DOHH2 (cell line): ENCODE data around the gene PMAIP1.

Experiments
- EZH2phosphoT487 ChIP-seq: fragments of 200-600 bp; sonication (generic); IDR thresholded peaks from 2 replicates; pipeline ENCODE4 v1.6.1; 2017; ENCODE audit warnings: borderline replicate concordance, mild to moderate bottlenecking, antibody characterized with exemption, low read length, moderate library complexity, mixed read lengths
- TF ChIP-seq, protein P1 (sequence below): fragments of 200-600 bp; sonication (generic); IDR thresholded peaks from one replicate; pipeline ENCODE4 v1.5.1; 2014; ENCODE audit warnings: antibody characterized with exemption, mild to moderate bottlenecking, low read depth, low read length; ENCODE audit not compliant: poor library complexity, severe bottlenecking

DNA sequence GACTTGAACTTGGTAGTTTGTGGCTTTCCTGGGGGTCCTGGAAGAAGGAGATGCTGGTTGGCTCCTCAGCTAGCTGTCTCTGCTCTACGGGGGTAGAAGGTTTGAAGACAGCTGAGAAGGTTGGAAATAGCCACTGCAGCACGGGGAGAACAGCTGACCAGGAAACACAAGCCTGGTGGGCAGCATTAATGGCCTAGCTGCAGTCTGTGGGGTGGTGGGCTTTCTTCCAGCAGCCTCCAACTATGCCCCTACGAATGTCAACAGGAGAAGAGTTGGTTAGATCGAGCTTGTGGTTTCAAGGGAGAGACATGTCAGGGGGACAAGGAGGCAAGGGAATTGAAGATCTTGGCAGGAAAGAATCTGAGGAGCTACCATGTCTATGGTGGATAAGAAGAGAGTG is 38.9 kb downstream of the PMAIP1 start:
- TF ChIP-seq EZH2phosphoT487 = no peak
- TF ChIP-seq, protein P1, sequence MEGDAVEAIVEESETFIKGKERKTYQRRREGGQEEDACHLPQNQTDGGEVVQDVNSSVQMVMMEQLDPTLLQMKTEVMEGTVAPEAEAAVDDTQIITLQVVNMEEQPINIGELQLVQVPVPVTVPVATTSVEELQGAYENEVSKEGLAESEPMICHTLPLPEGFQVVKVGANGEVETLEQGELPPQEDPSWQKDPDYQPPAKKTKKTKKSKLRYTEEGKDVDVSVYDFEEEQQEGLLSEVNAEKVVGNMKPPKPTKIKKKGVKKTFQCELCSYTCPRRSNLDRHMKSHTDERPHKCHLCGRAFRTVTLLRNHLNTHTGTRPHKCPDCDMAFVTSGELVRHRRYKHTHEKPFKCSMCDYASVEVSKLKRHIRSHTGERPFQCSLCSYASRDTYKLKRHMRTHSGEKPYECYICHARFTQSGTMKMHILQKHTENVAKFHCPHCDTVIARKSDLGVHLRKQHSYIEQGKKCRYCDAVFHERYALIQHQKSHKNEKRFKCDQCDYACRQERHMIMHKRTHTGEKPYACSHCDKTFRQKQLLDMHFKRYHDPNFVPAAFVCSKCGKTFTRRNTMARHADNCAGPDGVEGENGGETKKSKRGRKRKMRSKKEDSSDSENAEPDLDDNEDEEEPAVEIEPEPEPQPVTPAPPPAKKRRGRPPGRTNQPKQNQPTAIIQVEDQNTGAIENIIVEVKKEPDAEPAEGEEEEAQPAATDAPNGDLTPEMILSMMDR = no peak
